ENCODE data around the gene IGSF9B.

IGSF9B gene

GRCh38 chr11:133917921-133918607 lies 38.7 kb downstream of the IGSF9B start:
- TF ChIP-seq EP300 (IDR thresholded peaks at IDR 0.05; ENCODE audit: borderline replicate concordance) (no peak), MAX (IDR thresholded peaks at IDR 0.05) (no peak), RAD21 (IDR thresholded peaks at IDR 0.05; ENCODE audit: low read depth) (no peak), EGR1 (IDR thresholded peaks at IDR 0.05) (no peak), CEBPB (IDR thresholded peaks at IDR 0.05) (no peak), REST (IDR thresholded peaks at IDR 0.05; ENCODE audit: low read depth) (no peak), FOXM1 (IDR thresholded peaks at IDR 0.05; ENCODE audit: borderline replicate concordance, low read depth) (no peak), YY1 (IDR thresholded peaks at IDR 0.05; ENCODE audit: low read depth) (no peak), NFIC (IDR thresholded peaks at IDR 0.05) (no peak), CREB1 (IDR thresholded peaks at IDR 0.05; ENCODE audit: low read depth) (no peak), ZBTB7A (IDR thresholded peaks at IDR 0.05; ENCODE audit: low read depth) (no peak), USF1 (IDR thresholded peaks at IDR 0.05) (no peak), TCF12 (IDR thresholded peaks at IDR 0.05; ENCODE audit: low read depth) (no peak), TAF1 (IDR thresholded peaks at IDR 0.05; ENCODE audit: low read depth) (no peak), TEAD4 (IDR thresholded peaks at IDR 0.05) (no peak)

- TF ChIP-seq FOXM1 (IDR thresholded peaks at IDR 0.05; ENCODE audit: borderline replicate concordance, low read depth) (no peak), TEAD4 (IDR thresholded peaks at IDR 0.05) (no peak), TAF1 (IDR thresholded peaks at IDR 0.05; ENCODE audit: low read depth) (no peak), MAX (IDR thresholded peaks at IDR 0.05) (no peak), EP300 (IDR thresholded peaks at IDR 0.05; ENCODE audit: borderline replicate concordance) (no peak), YY1 (IDR thresholded peaks at IDR 0.05; ENCODE audit: low read depth) (no peak), NFIC (IDR thresholded peaks at IDR 0.05) (no peak), CEBPB (IDR thresholded peaks at IDR 0.05) (no peak), REST (IDR thresholded peaks at IDR 0.05; ENCODE audit: low read depth) (no peak), RAD21 (IDR thresholded peaks at IDR 0.05; ENCODE audit: low read depth) (no peak)
Observed at GRCh38 chr11:133916784-133917440, 39.9 kb downstream of the IGSF9B start.

- no peak for TF ChIP-seq TCF12 (IDR thresholded peaks at IDR 0.05; ENCODE audit: low read depth)
- no peak for TF ChIP-seq TAF1 (IDR thresholded peaks at IDR 0.05; ENCODE audit: low read depth)
- TF ChIP-seq ZBTB7A (IDR thresholded peaks at IDR 0.05; ENCODE audit: low read depth) = no peak
- no peak for TF ChIP-seq FOXM1 (IDR thresholded peaks at IDR 0.05; ENCODE audit: borderline replicate concordance, low read depth)
- TF ChIP-seq EGR1 (IDR thresholded peaks at IDR 0.05) = no peak
- no peak for TF ChIP-seq RAD21 (IDR thresholded peaks at IDR 0.05; ENCODE audit: low read depth)
- TF ChIP-seq USF1 (IDR thresholded peaks at IDR 0.05) = no peak
- no peak for TF ChIP-seq MAX (IDR thresholded peaks at IDR 0.05)
- TF ChIP-seq TEAD4 (IDR thresholded peaks at IDR 0.05) = no peak
- no peak for TF ChIP-seq CEBPB (IDR thresholded peaks at IDR 0.05)
- no peak for TF ChIP-seq YY1 (IDR thresholded peaks at IDR 0.05; ENCODE audit: low read depth)
- no peak for TF ChIP-seq REST (IDR thresholded peaks at IDR 0.05; ENCODE audit: low read depth)
- TF ChIP-seq EP300 (IDR thresholded peaks at IDR 0.05; ENCODE audit: borderline replicate concordance) = no peak
- no peak for TF ChIP-seq NFIC (IDR thresholded peaks at IDR 0.05)
Observed at GRCh38 chr11:133913761-133914160, 43.0 kb downstream of the IGSF9B start.

Measured in Ishikawa (cell line).